ENCODE results near the gene RAD51.

The RAD51 gene

DNA sequence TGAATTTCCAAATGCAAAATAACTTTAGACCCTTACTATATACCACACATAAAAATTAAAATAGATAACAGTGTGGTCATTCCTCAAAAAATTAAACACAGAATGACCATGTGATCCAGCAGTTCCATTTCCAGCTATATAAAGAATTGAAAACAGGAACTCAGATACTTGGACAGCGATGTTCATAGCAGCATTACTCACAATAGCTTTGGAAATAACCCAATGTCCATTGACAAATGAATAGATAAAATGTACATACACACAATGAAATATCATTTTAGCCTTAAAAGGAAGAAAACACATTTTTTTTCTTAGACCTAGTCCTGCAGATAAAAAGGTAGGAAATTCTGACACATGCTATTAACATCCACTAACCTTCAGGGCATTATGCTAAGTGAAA is 26.7 kb downstream of the RAD51 start:
- DNase-seq (ENCODE audit: extremely low read depth in 1 of 2, low read depth in 1 of 2) = no peak

DNA sequence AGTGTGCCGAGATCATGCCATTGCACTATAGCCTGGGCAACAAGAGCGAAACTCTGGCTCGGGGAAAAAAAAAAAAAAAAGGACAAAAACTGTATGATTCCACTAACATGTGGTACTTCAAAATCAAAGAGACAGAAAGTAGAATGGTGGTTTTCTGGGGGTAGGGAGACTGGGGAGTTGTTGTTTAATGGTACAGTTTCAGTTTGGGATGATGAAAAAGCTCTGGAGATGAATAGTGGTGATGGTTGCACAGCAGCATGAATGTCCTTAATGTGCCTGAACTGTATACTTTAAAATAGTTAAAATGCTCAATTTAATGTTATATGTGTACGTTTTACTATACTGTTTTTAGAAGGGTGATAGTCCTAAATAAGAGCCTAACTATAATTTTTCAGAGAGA is 27.4 kb downstream of the RAD51 start:
- no peak for DNase-seq (ENCODE audit: extremely low read depth in 1 of 2, low read depth in 1 of 2)

DNA sequence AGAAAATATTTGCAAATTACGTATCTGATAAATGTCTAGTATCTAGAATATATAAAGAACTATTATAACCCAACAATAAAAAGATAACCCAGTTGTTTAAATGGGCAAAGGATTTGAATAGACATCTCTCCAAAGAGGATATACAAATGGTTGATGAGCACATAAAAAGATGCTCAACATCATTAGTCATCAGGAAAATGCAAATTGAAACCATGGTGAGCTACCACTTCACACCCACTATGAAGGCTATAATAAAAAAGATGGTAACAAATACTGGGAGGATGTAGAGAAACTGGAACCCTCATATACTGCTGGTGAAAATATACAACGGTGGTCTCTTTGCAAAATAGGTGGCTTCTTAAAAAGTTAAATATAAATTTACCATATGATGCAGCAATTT is 28.0 kb downstream of the RAD51 start:
- DNase-seq (ENCODE audit: extremely low read depth in 1 of 2, low read depth in 1 of 2) = no peak

DNA sequence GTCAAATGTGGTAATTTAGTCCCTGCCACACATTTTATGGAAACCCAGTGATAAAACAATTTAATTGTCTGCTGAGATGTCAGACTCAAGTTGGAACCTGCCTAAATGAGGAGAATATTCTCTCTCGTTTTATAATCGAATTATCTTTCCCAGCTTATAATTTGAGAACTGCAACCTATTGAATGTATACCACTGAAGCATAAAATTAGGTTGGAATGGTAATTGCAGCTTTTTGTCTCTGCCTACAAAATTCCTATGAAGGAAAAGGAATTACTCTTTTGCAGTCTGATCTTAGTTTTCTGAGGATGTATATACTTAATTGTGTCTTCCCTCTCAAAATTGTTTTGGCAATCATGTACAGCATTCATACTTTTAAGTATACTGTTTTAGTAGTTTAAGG is 28.9 kb downstream of the RAD51 start:
- DNase-seq (ENCODE audit: extremely low read depth in 1 of 2, low read depth in 1 of 2) = no peak

DNA sequence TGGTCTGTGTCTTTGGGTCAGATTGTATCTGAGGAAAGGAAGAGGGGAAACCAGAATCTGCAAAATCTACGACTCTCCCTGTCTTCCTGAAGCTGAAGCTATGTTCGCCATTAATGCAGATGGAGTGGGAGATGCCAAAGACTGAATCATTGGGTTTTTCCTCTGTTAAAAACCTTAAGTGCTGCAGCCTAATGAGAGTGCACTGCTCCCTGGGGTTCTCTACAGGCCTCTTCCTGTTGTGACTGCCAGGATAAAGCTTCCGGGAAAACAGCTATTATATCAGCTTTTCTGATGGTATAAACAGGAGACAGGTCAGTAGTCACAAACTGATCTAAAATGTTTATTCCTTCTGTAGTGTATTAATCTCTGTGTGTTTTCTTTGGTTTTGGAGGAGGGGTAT is 36.1 kb downstream of the RAD51 start:
- no peak for DNase-seq (ENCODE audit: extremely low read depth in 1 of 2, low read depth in 1 of 2)

DNA sequence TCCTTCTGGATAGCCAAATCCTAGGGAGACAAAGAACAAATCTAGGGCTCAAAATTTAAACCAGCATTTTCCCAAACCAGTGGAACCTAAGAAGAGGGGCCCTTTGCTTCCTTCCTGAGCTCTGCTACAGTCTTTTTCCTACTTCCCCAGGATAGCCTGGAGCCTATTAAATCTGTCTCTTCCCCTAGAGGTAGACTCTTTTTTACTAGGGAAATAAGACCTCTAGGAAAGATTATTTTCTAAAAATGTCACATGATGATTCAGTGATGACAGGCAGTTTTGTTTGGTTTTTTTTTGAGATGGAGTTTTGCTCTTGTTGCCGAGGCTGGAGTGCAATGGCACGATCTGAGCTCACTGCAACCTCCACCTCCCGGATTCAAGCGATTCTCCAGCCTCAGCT is 41.6 kb downstream of the RAD51 start:
- DNase-seq (ENCODE audit: extremely low read depth in 1 of 2, low read depth in 1 of 2) = no peak

DNA sequence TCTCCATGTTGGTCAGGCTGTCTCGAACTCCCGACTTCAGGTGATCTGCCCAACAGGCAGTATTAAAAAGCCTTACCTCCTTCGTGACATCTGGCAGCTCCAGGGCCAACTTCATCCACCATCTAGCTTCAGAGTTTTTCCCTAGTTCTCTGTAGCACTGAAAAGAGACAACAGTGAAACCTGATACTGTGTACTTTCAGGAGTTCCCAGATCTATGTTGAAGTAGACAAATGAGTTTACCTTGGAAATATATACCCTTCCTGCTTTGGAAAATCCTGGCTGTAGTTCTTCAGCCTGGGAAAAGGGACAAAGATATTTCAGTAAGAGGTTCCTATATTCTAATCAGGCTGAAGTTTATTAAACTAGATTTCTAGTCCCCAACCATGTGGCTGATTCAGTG is 42.1 kb downstream of the RAD51 start:
- DNase-seq (ENCODE audit: extremely low read depth in 1 of 2, low read depth in 1 of 2) = no peak

DNA sequence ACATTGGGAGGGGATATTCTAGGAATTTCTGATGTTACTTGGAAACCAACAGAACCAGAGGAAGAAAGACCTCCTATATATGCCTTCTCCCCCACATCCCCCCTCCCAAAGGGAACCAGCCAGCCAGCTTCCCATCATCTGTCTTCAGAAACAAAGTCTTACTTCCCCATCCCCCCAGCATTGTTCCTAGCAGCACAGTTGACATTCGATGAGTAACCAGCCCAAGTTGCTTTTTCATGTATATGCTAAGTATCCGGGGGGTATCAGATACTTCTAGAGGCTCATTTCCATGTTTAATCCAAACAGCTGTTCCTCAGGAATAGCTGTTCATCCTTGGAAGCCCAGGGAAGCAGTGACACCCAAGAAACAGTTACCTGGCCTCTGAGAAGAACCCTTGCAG is 44.1 kb downstream of the RAD51 start:
- no peak for DNase-seq (ENCODE audit: extremely low read depth in 1 of 2, low read depth in 1 of 2)

DNA sequence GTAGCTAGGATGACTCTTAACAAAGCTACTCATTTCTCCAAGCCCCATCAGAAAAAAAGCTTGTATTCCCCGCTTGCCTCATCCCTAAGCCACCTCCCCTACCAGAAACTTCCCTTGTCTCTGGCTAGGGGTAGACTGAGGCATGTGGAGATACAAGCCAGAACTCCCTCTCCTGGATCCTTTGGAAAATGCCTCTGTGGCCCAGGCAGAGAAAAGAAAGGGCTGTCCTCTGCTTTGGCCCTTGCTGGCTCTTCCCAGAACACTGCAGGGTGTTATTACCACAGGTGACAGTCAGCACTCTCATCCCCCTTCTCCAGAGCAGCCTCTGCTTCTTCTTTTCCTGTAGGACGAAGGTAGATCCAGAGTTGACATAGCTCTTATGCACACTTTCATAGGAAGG is 44.9 kb downstream of the RAD51 start:
- DNase-seq (ENCODE audit: extremely low read depth in 1 of 2, low read depth in 1 of 2) = no peak

DNA sequence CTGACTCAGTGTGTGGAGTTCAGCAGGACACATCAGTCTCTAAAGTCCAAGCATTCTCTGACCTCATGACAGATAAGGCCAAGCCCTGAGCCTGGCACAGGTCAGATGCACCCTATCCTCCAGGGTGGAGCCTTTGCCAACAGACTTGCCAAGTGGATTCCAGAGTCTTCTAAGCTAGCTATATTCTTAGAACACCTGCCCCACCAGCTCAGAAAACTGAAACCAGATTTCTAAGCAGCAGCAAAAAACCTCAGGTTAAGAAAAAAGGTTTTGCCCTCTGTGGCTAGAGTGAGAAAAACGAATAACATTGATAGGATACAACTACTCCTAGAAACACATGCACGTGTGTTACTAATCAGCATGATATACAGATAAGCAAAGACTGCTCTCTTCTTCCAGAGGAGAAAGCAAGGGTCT is 48.5 kb downstream of the RAD51 start:
- no peak for DNase-seq (ENCODE audit: extremely low read depth in 1 of 2, low read depth in 1 of 2)

DNA sequence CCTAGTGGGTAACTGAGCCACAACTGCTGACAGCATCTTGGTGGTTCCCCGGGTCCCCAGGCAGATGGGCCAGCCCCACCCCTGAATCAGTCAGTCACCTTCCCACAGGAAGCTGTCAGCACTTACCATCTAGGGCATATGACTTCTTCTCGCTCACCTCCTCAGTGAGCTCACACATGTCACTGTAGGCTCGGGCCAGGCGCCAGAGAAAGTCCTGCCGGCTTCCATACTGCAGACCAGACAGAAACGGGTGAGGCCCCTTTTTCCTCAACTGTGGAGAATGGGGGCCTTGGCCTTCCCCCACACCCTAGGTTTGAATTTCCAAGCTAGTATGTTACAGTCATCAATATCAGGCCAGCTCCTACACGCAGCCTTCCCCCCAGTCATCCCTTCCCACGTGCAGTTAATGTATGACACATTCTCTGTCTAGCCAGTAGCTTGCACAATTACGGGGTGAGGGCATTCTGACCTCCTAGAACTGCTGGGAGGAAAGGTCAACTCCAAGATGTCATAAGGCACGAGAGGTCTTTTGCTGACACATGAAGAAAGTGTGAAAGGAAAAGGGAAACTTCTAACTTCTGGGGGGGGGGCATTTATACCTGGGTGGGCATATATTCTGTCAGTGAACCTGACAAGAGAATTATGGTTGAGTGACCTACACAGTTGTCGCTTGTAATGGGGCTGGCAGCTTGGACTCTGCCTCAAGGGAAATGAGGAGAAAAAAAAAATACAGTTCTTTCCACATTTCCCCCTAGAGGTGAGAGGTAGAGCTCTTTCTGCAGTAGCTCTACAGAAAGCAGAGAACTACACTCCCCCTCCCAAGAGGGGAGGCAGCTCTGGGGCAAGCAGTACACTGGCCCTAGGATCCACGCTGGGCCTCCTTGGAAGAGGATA is 49.2 kb downstream of the RAD51 start:
- DNase-seq (ENCODE audit: extremely low read depth in 1 of 2, low read depth in 1 of 2) = peak; percentile 49 to 77

DNA sequence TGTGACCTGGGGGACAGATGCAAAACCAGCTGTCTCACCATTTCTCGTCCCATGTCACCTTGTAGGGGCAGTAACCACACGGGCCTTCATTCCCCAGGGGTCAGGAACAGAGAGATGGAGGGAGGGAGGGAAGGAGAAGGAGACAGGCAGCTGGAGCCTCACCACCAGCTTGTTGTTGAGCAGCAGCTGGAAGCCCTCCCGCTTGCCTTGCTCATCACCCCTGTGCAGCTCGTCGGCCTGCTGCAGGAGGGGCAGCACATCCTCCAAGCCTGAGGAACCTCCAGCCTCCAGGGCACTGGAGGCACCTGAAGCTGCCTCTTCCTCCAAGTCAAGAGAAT is 49.8 kb downstream of the RAD51 start:
- DNase-seq (ENCODE audit: extremely low read depth in 1 of 2, low read depth in 1 of 2) = no peak

DNA sequence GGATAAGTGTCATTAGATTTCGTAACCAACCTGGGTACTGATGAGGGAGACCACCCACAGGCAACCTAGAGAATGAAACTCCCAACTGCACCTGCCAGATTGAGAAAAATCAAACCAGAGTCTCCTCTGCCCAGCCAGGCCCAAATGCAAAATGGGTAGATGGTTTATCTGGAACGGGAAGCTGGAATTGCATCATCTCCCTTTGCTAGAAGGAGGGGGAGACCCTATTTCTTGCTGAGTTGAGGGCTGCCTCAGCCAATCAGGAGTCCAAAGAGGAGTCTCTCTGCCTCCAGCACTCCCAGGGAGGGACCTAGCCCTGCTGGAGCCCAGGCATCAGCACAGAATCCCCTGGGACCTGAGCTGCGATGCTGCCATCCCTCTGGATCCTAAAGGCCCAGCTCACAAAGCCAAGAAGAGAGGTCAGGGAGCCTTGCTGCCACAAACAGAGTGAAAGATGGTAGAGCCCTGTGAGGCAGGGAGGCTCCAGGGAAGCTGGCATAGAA is 52.0 kb downstream of the RAD51 start:
- no peak for DNase-seq (ENCODE audit: extremely low read depth in 1 of 2, low read depth in 1 of 2)

DNA sequence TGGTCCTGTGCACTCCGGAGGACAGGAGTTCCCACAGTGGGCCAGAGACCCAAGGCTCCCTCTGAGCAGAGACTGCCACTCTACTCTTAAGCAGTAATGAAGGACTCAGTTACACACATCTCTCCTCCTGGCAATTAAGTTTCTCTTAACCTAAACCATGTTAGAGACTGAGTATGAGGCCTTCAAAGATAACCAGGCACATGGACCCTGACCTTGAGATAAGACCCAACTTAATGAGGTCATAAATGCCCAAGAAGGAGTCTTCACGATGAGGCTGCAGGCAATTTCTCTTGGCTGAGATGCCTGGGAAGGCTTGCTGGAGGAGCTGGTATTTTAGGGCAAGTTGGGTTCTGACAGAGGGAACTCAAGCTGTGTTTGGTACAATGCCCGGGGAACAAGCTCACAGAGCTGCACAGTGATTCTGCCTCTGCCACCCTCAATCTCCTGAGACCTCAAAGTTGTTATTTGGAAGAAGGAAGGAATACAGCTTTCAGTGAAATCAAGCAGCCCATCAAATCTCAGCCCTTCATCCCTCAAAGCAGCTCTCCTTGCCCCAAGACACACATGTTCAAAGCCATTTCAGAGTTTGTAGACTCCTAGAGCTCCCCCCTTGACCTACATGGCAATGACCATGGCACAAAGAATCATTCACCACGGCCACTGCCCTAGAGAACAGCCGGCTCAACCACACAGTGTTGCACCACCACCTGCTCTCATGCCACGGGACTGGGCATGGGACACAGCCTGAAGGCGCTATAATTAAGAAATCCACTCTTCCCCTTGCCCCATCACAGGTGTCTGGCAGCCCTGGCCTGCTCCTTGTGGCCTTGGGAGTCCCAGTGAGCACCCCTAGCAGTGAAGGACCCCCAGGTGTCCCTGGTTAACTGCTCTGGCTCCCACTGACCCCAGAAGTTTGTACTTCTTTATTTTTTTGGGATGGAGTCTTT is 53.0 kb downstream of the RAD51 start:
- no peak for DNase-seq (ENCODE audit: extremely low read depth in 1 of 2, low read depth in 1 of 2)

DNA sequence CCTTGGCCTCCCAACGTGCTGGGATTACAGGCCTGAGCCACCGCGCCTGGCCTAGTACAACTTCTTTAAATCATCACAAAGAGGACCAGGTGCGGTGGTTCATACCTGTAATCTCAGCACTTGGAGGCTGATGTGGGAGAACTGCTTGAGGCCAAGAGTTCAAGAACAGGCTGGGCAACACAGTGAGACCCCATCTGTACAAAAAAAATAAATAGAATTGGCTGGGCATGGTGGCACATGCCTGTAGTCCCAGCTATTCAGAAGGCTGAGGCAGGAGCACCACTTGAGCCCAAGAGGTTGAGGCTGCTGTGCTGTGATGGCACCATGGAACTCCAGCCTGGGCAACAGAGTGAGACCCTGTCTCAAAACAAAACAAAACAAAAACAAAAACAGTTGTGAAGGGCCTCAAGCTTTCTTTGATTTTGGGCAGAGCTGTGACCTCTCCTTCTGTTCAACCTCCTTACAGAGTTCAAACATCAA is 54.2 kb downstream of the RAD51 start:
- no peak for DNase-seq (ENCODE audit: extremely low read depth in 1 of 2, low read depth in 1 of 2)

DNA sequence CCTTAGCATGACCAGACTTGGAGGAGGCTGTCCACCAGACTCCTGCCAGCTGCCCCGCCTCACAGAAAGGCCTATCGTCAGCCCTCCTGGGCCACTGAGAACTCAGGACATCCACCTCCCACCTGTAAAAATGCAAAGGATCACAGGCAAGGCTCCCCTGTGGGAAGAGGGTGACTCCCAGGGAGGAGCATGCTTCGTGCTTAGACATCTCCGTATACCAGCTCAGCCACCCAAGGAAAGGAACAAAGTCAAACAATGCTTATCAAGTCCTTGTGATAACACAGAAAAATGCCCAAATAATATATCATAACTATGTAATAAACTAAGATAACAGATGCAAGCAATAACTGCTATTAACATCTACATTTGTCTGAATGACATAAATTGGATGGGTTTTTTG is 55.9 kb downstream of the RAD51 start:
- no peak for DNase-seq (ENCODE audit: extremely low read depth in 1 of 2, low read depth in 1 of 2)

DNA sequence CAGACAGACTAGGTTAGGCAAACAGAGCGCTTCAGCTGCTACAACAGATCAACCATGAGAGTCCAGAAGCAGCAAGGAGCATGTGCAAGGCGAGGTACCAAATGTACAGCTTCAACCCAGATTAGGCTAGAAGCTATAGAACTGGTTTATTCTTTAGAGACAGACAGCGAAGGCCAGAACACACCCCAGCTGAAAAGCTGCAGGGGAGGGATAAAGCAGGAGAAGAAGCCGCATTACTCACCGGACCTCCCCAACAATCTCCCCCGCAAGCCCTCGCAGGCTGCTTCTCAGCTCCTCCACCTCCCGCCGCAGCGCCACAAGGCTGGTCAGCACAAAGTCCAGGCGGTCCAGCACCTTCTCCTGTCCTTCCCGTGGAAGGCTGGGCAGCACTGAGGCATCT is 56.8 kb downstream of the RAD51 start:
- no peak for DNase-seq (ENCODE audit: extremely low read depth in 1 of 2, low read depth in 1 of 2)

DNA sequence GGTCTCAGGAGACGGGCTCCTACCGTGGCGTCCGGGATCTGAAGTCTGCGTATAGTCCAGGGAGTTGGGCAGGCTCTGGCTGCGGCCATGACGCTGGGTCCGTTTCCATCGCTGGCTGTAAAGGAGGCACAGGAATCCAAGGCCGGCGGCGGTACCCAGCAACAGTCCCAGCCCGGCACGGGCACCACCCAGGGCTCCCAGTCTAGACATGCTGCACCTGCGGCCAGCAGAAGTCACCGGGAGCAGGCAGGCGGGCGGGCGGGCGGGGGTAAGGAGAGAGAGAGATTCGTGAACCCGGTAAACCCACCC is 59.6 kb downstream of the RAD51 start:
- DNase-seq (ENCODE audit: extremely low read depth in 1 of 2, low read depth in 1 of 2) = no peak

DNA sequence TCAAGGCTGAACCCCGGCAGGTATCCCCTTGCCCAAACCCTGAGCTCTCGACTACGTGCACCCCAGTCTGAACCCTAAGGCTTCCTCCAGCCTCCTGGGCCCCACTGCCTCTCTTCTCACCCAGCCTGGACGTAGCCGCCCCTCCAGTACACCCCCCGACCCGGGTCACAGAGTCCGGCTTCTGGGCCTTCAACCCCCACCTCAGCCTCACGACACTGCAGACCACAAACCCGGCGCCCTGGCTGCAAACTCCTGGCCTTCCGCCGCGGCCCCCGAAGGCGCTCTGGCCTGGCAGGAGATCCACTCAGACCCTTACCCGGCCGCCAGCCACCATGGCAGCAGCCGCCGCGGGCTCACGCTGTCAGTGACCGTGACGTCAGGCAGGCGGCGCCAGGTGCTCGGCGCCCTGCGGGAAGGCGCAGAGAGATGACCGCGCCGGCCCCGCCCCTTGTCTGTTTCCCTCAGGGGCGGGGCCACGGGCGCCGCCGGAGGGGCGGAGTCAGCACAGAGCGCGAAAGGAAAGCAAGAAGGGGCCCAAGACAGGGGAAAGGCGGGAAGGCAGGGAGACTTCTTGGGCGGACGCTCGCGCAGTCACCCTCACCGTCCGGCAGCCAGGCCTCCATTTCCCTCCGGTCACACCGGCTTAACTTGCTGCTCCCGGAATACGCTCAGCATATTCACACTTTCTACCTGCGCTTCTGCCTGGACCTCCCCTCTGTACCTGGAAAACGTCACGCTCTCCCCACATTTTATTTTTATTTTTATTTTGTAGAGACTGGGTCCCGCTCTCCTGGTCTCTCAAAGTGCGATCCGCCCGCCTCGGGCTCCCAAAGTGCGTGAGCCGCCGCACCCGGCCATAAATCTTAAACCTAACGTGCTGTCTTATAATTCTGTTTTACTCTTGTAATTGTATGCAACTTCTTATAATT is 60.2 kb downstream of the RAD51 start, which contains the start of gene RMDN3:
Gene RMDN3 (minus strand): TSS at position 372 of the 929 bp plus-strand sequence. CDS start 471 bp downstream, outside the sequence.
- DNase-seq (ENCODE audit: extremely low read depth in 1 of 2, low read depth in 1 of 2) = peak; percentile 84 to 86

DNA sequence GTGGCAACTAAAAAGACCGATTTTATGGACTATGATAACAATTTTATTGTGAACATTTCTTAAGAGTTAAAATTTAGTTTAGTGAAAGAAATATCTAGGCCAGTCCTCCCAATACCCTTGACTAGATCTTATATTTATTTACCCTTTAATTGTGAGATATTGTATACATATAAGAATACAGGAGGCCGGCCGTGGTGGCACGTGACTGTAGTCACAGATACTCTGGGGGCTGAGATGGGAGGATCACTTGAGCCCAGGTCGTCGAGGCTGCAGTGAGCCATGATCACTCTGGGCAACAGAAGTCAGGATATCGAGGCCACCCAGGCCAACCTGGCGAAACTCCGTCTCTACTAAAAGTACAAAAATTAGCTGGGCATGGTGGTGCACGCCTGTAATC is 60.8 kb downstream of the RAD51 start:
- DNase-seq (ENCODE audit: extremely low read depth in 1 of 2, low read depth in 1 of 2) = no peak

DNA sequence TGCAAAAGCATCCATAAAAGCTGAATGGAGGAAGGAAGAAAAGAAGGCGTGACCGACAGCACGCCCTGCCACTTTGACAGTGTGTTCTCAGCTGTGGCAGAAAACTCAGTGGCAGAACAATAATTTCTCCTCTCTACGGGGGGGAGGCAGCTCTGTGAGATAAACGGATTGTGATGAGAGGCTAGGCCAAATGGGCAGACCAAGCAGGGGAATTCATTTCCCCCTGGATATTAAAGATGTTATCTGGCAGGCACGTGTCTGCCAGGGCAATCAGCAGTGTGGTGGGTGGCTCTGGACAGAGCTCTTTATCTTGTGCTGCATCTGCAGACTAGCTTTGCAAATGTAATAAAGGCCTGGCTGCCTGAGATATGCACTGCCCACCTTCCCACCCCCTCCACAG is 62.0 kb downstream of the RAD51 start:
- no peak for DNase-seq (ENCODE audit: extremely low read depth in 1 of 2, low read depth in 1 of 2)

Measured in stimulated activated CD8-positive, alpha-beta memory T cell treated with anti-CD3 and anti-CD28 coated beads, Interleukin-7, amount 100 ng/mL, for 48 hours (primary cell).